PC-9 (cell line): Measurements from ENCODE around the gene ZNF526.

Experiments used
- CTCF ChIP-seq: fragments of 200-600 bp; sonication (generic); conservative IDR thresholded peaks from 2 replicates; pipeline ENCODE4 v1.6.1; 2017; ENCODE audit warnings: mixed run types, antibody characterized with exemption, mild to moderate bottlenecking, moderate library complexity
- EZH2 ChIP-seq: fragments of 200-600 bp; sonication (generic); IDR thresholded peaks from 2 replicates; pipeline ENCODE4 v1.8.0; 2017; ENCODE audit warnings: antibody characterized with exemption, low read depth

DNA sequence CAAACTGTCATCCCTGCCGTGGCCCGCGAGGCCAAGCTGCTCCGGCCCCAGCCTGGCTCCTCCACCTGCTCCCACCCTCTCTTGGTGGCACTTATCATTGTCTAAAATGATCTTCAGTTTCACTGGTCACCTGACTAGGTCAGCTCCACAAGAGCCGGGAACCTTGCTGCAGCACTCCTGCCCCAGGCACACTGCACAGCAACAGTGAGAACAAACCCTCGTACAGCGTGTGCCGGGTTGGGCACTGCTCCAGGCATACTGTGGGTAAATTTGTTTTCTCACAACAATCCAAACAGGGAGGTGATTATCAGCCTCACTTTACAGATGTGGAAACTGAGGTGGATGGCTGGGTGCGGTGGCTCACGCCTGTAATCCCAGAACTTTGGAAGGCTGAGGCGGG is 11.5 kb upstream of the ZNF526 start:
- TF ChIP-seq EZH2 (no peak), CTCF (no peak)
